Fibroblast of pulmonary artery (primary cell): Measurements from ENCODE around the gene SLC23A2.

Source experiments
- DNase-seq: peaks from one replicate; pipeline ENCODE4 v3.0.0-alpha.2; 2010; ENCODE audit warnings: low read depth
- H3K4me3 ChIP-seq: replicated peaks from 2 replicates; pipeline ENCODE4 v1.5.1; 2011; ENCODE audit warnings: low read depth, mild to moderate bottlenecking, control low read depth, low read length, moderate library complexity
- TF ChIP-seq, protein P1 (sequence below): IDR thresholded peaks from 2 replicates; pipeline ENCODE4 v1.5.1; 2011; ENCODE audit warnings: mild to moderate bottlenecking, control low read depth, low read length, inconsistent platforms; ENCODE audit errors: missing control alignments

SLC23A2 gene

GRCh38 chr20:4833074-4833728, 168.1 kb downstream of the SLC23A2 start:
- TF ChIP-seq, protein P1, sequence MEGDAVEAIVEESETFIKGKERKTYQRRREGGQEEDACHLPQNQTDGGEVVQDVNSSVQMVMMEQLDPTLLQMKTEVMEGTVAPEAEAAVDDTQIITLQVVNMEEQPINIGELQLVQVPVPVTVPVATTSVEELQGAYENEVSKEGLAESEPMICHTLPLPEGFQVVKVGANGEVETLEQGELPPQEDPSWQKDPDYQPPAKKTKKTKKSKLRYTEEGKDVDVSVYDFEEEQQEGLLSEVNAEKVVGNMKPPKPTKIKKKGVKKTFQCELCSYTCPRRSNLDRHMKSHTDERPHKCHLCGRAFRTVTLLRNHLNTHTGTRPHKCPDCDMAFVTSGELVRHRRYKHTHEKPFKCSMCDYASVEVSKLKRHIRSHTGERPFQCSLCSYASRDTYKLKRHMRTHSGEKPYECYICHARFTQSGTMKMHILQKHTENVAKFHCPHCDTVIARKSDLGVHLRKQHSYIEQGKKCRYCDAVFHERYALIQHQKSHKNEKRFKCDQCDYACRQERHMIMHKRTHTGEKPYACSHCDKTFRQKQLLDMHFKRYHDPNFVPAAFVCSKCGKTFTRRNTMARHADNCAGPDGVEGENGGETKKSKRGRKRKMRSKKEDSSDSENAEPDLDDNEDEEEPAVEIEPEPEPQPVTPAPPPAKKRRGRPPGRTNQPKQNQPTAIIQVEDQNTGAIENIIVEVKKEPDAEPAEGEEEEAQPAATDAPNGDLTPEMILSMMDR: no peak
- DNase-seq: no peak
- no peak overlapping the region for H3K4me3 ChIP-seq

DNA sequence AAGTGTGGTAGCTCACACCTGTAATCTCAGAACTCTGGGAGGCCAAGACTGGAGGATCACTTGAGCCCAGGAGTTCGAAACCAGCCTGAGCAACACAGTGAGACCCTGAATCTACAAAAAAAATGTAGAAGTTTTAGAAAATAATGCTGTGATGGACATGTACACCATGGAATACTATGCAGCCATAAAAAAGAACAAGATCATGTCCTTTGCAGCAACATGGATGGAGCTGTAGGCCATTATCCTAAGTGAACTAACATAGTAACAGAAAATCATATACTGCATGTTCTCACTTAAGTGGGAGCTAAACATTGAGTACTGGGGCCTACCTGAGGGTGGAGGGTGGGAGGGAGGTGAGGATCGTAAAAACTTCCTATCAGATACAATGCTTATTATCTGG, 168.8 kb downstream of the SLC23A2 start:
- TF ChIP-seq, protein P1: no peak
- DNase-seq: no peak
- H3K4me3 ChIP-seq: no peak overlapping the region

DNA sequence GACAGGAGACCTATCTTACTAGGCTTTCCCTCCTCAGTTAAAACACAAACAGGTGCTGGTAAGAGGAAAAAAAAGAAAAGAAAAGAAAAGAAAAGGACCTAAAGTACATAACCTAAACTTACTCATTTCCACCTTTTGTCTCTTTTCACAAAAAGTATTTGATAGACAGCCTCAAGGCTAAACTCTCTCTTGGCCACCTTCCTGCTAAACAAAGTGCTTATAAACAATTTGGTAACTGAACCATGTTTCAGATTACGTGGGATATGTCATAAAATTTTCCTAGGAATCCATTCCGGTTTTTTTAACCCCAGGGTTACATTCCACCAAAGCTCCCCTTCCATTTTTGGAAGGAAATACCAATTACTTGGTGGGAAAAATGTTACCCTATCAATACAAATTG, 170.6 kb downstream of the SLC23A2 start:
- TF ChIP-seq, protein P1: no peak
- no peak for DNase-seq
- no peak overlapping the region for H3K4me3 ChIP-seq

DNA sequence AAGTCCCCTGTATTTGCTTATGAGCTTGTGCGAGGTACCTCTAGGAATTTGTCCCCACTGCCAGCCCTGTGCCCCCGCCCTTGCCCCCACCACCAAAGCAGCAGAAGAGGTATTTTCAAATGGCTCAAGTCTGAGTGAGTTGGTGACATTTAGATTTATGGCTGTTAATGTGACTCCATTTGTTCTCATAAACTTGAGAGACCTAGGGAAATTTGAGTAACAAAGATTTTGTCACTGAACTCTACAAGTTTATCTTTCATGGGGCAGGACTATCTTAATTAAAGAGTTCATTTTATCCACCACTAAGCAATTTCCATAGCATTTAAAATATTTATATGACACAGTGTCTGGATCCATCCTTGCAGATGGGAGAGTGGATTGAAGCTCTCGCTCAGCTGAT, 171.1 kb downstream of the SLC23A2 start:
- TF ChIP-seq, protein P1: no peak
- H3K4me3 ChIP-seq: no peak overlapping the region
- no peak for DNase-seq

- TF ChIP-seq, protein P1: no peak
- no peak for DNase-seq
- H3K4me3 ChIP-seq: no peak overlapping the region
Measured at GRCh38 chr20:4829514-4830215, 171.6 kb downstream of the SLC23A2 start.

GRCh38 chr20:4828830-4829513, 172.3 kb downstream of the SLC23A2 start:
- peak; percentile 28 for DNase-seq
- H3K4me3 ChIP-seq: no peak overlapping the region
- TF ChIP-seq, protein P1: no peak
